Measurements from ENCODE around the gene TTF2. TPM values are rescaled to one million over a fixed set of nuclear protein-coding genes. Genes with fewer than 3 reads are reported as not detected.

TTF2 gene
- total RNA-seq, 1 experiment from 2014 or later: 91.4 TPM

GRCh38 chr1:117051224-117052064 lies 8.7 kb upstream of the TTF2 start:
- Histone ChIP-seq H3K4me1 (ENCODE audit: insufficient read depth, low read length, poor library complexity, severe bottlenecking) (peaks cover 3% of the 10 kb centered on the region), H3K27ac (ENCODE audit: low read depth, low read length, poor library complexity, severe bottlenecking) (no peak overlapping the region), H3K4me3 (ENCODE audit: low read depth, low read length, poor library complexity, severe bottlenecking) (no peak overlapping the region), H3K9me3 (ENCODE audit: low read depth, low read length, poor library complexity, severe bottlenecking) (no peaks in the 10 kb centered on the region), H3K27me3 (replicated peaks; ENCODE audit: insufficient read depth, low read depth, low read length, poor library complexity) (no peaks in the 10 kb centered on the region), H3K36me3 (ENCODE audit: insufficient read depth, low read length, poor library complexity, severe bottlenecking) (no peaks in the 10 kb centered on the region)
- intact Hi-C loops (cut with micrococcal nuclease; ENCODE audit: unreplicated experiment): no loop called here
- no peak for DNase-seq (ENCODE audit: low spot score)
- TF ChIP-seq EZH2 (IDR thresholded peaks at IDR 0.05; ENCODE audit: borderline replicate concordance, low read depth, low read length, poor library complexity, severe bottlenecking) (no peak), CTCF (conservative IDR thresholded peaks at IDR 0.05; ENCODE audit: low read depth, low read length) (no peak)
- ChIA-PET POLR2A (ENCODE audit: low non-redundant PET) (no interaction called here), CTCF (no interaction called here)
- BruUV-seq (replicated peaks): no TSS peak

GRCh38 chr1:117054068-117054467 lies 6.1 kb upstream of the TTF2 start:
- H3K27me3 ChIP-seq (replicated peaks; ENCODE audit: insufficient read depth, low read depth, low read length, poor library complexity): no peaks in the 10 kb centered on the region

GRCh38 chr1:117058810-117059209 lies 1.3 kb upstream of the TTF2 start:
- POLR2A ChIA-PET (ENCODE audit: low non-redundant PET): no interaction called here
- DNase-seq (ENCODE audit: low spot score): no peak
- H3K9me3 ChIP-seq (ENCODE audit: low read depth, low read length, poor library complexity, severe bottlenecking): no peaks in the 10 kb centered on the region
- intact Hi-C loops (cut with micrococcal nuclease; ENCODE audit: unreplicated experiment): loop anchor here (5.0 kb wide), 1 partner anchor 337 kb away; no protein-coding TSS in a partner anchor
- CTCF ChIA-PET: no interaction called here
- peak overlapping the region; percentile 92 for H3K27ac ChIP-seq (ENCODE audit: low read depth, low read length, poor library complexity, severe bottlenecking)
- H3K27me3 ChIP-seq (replicated peaks; ENCODE audit: insufficient read depth, low read depth, low read length, poor library complexity): no peaks in the 10 kb centered on the region
- no TSS peak for BruUV-seq (replicated peaks)
- H3K36me3 ChIP-seq (ENCODE audit: insufficient read depth, low read length, poor library complexity, severe bottlenecking): peaks cover 11% of the 10 kb centered on the region
- peaks cover 23% of the 10 kb centered on the region for H3K4me1 ChIP-seq (ENCODE audit: insufficient read depth, low read length, poor library complexity, severe bottlenecking)
- H3K4me3 ChIP-seq (ENCODE audit: low read depth, low read length, poor library complexity, severe bottlenecking): peak overlapping the region; percentile 84
- TF ChIP-seq CTCF (conservative IDR thresholded peaks at IDR 0.05; ENCODE audit: low read depth, low read length) (no peak), EZH2 (IDR thresholded peaks at IDR 0.05; ENCODE audit: borderline replicate concordance, low read depth, low read length, poor library complexity, severe bottlenecking) (no peak)

More at GRCh38 chr1:117054068-117054467, 6.1 kb upstream of the TTF2 start:
- no peak overlapping the region for H3K4me3 ChIP-seq (ENCODE audit: low read depth, low read length, poor library complexity, severe bottlenecking)
- H3K27ac ChIP-seq (ENCODE audit: low read depth, low read length, poor library complexity, severe bottlenecking): no peak overlapping the region
- POLR2A ChIA-PET (ENCODE audit: low non-redundant PET): no interaction called here
- TF ChIP-seq EZH2 (IDR thresholded peaks at IDR 0.05; ENCODE audit: borderline replicate concordance, low read depth, low read length, poor library complexity, severe bottlenecking) (no peak), CTCF (conservative IDR thresholded peaks at IDR 0.05; ENCODE audit: low read depth, low read length) (no peak)
- H3K9me3 ChIP-seq (ENCODE audit: low read depth, low read length, poor library complexity, severe bottlenecking): no peaks in the 10 kb centered on the region
- no peaks in the 10 kb centered on the region for H3K36me3 ChIP-seq (ENCODE audit: insufficient read depth, low read length, poor library complexity, severe bottlenecking)
- H3K4me1 ChIP-seq (ENCODE audit: insufficient read depth, low read length, poor library complexity, severe bottlenecking): peaks cover 9% of the 10 kb centered on the region
- intact Hi-C loops (cut with micrococcal nuclease; ENCODE audit: unreplicated experiment): loop anchor here (2.0 kb wide), 1 partner anchor 199 kb away; no protein-coding TSS in a partner anchor
- no TSS peak for BruUV-seq (replicated peaks)
- no peak for DNase-seq (ENCODE audit: low spot score)
- CTCF ChIA-PET: no interaction called here
